WTC11 (cell line): ENCODE results near the gene TUBB1. TPM values are rescaled to one million over a fixed set of nuclear protein-coding genes. Genes with fewer than 3 reads are reported as not detected.

Experiments
- ATAC-seq: fragments of 200-7000 bp; cut with Tn5 transposase; 2 replicates; pipeline ENCODE4 v1.10.0; 2021; ENCODE audit warnings: mild to moderate bottlenecking, moderate library complexity
- CTCF ChIA-PET: fragments of 300-600 bp; sonication (Branson Sonifier 250); formaldehyde crosslinking; loops from one replicate; lab custom pipeline; 2021; ENCODE audit warnings: antibody characterized with exemption; lab: Charles Lee
- POLR2A ChIA-PET: fragments of 350-600 bp; sonication (Branson Sonifier 250); formaldehyde crosslinking; loops from one replicate; lab custom pipeline; 2021; ENCODE audit warnings: antibody characterized with exemption; lab: Charles Lee
- DNase-seq: peaks from one replicate; pipeline ENCODE4 v3.0.0; 2021; ENCODE audit warnings: low spot score
- H3K27ac Mint-ChIP-seq: 2 replicates; pipeline ENCODE4 v1.8.0; 2021; ENCODE audit warnings: mixed read lengths
- H3K27me3 Mint-ChIP-seq: 2 replicates; pipeline ENCODE4 v1.8.0; 2021; ENCODE audit warnings: low read depth, mild to moderate bottlenecking, moderate library complexity, mixed read lengths
- H3K36me3 Mint-ChIP-seq: 2 replicates; pipeline ENCODE4 v1.8.0; 2021; ENCODE audit warnings: mixed read lengths
- H3K4me1 Mint-ChIP-seq: 2 replicates; pipeline ENCODE4 v1.8.0; 2022; ENCODE audit warnings: mixed read lengths
- H3K4me3 Mint-ChIP-seq: 2 replicates; pipeline ENCODE4 v1.8.0; 2021; ENCODE audit warnings: mild to moderate bottlenecking, moderate library complexity, mixed read lengths
- H3K9me3 Mint-ChIP-seq: 2 replicates; pipeline ENCODE4 v1.8.0; 2021; ENCODE audit warnings: mixed read lengths
- E2F5 ChIP-seq: sonication (generic); formaldehyde crosslinking; IDR thresholded peaks from 2 replicates; pipeline ENCODE4 v1.8.1; 2022; ENCODE audit warnings: mild to moderate bottlenecking, moderate library complexity, missing genetic modification reagents
- ETV6 ChIP-seq: sonication (generic); formaldehyde crosslinking; IDR thresholded peaks from 2 replicates; pipeline ENCODE4 v1.8.1; 2022; ENCODE audit warnings: mild to moderate bottlenecking, missing genetic modification reagents
- FOXP1 ChIP-seq: sonication (generic); formaldehyde crosslinking; IDR thresholded peaks from 2 replicates; pipeline ENCODE4 v1.8.0; 2022; ENCODE audit warnings: missing genetic modification reagents, mild to moderate bottlenecking, moderate library complexity, borderline replicate concordance
- HMGXB4 ChIP-seq: sonication (generic); formaldehyde crosslinking; IDR thresholded peaks from 2 replicates; pipeline ENCODE4 v1.8.1; 2023; ENCODE audit warnings: mild to moderate bottlenecking, moderate library complexity, missing genetic modification reagents
- JAZF1 ChIP-seq: fragments of 250-450 bp; sonication (Bioruptor Pico); IDR thresholded peaks from 2 replicates; pipeline ENCODE4 v1.9.0; 2021; ENCODE audit warnings: moderate library complexity, mild to moderate bottlenecking, inconsistent platforms
- JUN ChIP-seq: sonication (generic); formaldehyde crosslinking; IDR thresholded peaks from 2 replicates; pipeline ENCODE4 v1.8.0; 2023; ENCODE audit warnings: mild to moderate bottlenecking, missing genetic modification reagents
- KAT7 ChIP-seq: sonication (generic); formaldehyde crosslinking; IDR thresholded peaks from 2 replicates; pipeline ENCODE4 v1.8.1; 2023; ENCODE audit warnings: missing genetic modification reagents, mild to moderate bottlenecking, borderline replicate concordance
- MYBL2 ChIP-seq: sonication (generic); formaldehyde crosslinking; IDR thresholded peaks from 2 replicates; pipeline ENCODE4 v1.8.1; 2023; ENCODE audit warnings: mild to moderate bottlenecking, moderate library complexity, missing genetic modification reagents
- NFATC4 ChIP-seq: fragments of 250-450 bp; sonication (Bioruptor Pico); IDR thresholded peaks from 2 replicates; pipeline ENCODE4 v1.9.0; 2021; ENCODE audit warnings: mild to moderate bottlenecking
- NFE2L1 ChIP-seq: sonication (generic); formaldehyde crosslinking; IDR thresholded peaks from 2 replicates; pipeline ENCODE4 v1.8.1; 2023; ENCODE audit warnings: missing genetic modification reagents
- TCF7 ChIP-seq: sonication (generic); formaldehyde crosslinking; IDR thresholded peaks from 2 replicates; pipeline ENCODE4 v1.8.0; 2022; ENCODE audit warnings: mild to moderate bottlenecking, low read depth, missing genetic modification reagents, moderate library complexity
- TEAD1 ChIP-seq: sonication (generic); formaldehyde crosslinking; IDR thresholded peaks from 2 replicates; pipeline ENCODE4 v1.8.0; 2022; ENCODE audit warnings: mild to moderate bottlenecking, missing genetic modification reagents
- TEAD4 ChIP-seq: sonication (generic); formaldehyde crosslinking; IDR thresholded peaks from 2 replicates; pipeline ENCODE4 v1.8.0; 2022; ENCODE audit warnings: mild to moderate bottlenecking, missing genetic modification reagents
- USF1 ChIP-seq: sonication (generic); formaldehyde crosslinking; IDR thresholded peaks from 2 replicates; pipeline ENCODE4 v1.8.0; 2022; ENCODE audit warnings: mild to moderate bottlenecking, missing genetic modification reagents
- ZNF138 ChIP-seq: sonication (generic); formaldehyde crosslinking; conservative IDR thresholded peaks from 2 replicates; pipeline ENCODE4 v1.8.1; 2022; ENCODE audit warnings: mild to moderate bottlenecking, moderate library complexity, missing genetic modification reagents
- ZNF512 ChIP-seq: sonication (generic); formaldehyde crosslinking; IDR thresholded peaks from 2 replicates; pipeline ENCODE4 v1.8.1; 2022; ENCODE audit warnings: missing genetic modification reagents, borderline replicate concordance
- total RNA-seq: library from RNA; stranded (reverse); gene quantifications from 3 replicates; pipeline ENCODE4 v1.2.3, GENCODE V29; 2021

The TUBB1 gene
- total RNA-seq, 1 experiment from 2014 or later = not detected

- TF ChIP-seq TEAD1 = no peak
Measured at GRCh38 chr20:59016795-59017492, 2.3 kb upstream of the TUBB1 start (continued).

- ATAC-seq = no peak
- ChIA-PET CTCF (interaction anchor here (1.0 kb wide), 1 partner anchor 148 kb away, joined by 4 read pairs; no protein-coding TSS in a partner anchor), POLR2A (no interaction called here)
- no peak for DNase-seq
- H3K9me3 Mint-ChIP-seq = no peaks in the 10 kb centered on the region
- H3K4me3 Mint-ChIP-seq = no peak overlapping the region
- TF ChIP-seq HMGXB4 (CRISPR knock-in tag) = no peak
- TF ChIP-seq JAZF1 = no peak
- TF ChIP-seq ZNF512 (CRISPR knock-in tag) = no peak
- TF ChIP-seq E2F5 (CRISPR knock-in tag) = no peak
- no peak for TF ChIP-seq MYBL2 (CRISPR knock-in tag)
- no peak for TF ChIP-seq NFE2L1 (CRISPR knock-in tag)
- no peak for TF ChIP-seq TCF7 (CRISPR knock-in tag)
- no peak for TF ChIP-seq NFATC4 (CRISPR knock-in tag)
- no peak for TF ChIP-seq JUN (CRISPR knock-in tag)
- no peak for TF ChIP-seq TEAD4
- no peak for TF ChIP-seq ETV6 (CRISPR knock-in tag)
- TF ChIP-seq USF1 (CRISPR knock-in tag) = no peak
- TF ChIP-seq ZNF138 = no peak
- H3K4me1 Mint-ChIP-seq = peaks cover 3% of the 10 kb centered on the region; the same call in 1 of the 2 replicates
- H3K27ac Mint-ChIP-seq = no peak overlapping the region
- peaks cover 15% of the 10 kb centered on the region for H3K27me3 Mint-ChIP-seq
- H3K36me3 Mint-ChIP-seq = peaks cover 2% of the 10 kb centered on the region; the same call in 1 of the 2 replicates
Measured at GRCh38 chr20:59017493-59018231, 1.6 kb upstream of the TUBB1 start.

- H3K27ac Mint-ChIP-seq = no peak overlapping the region
- DNase-seq (no peak), ATAC-seq (no peak)
- ChIA-PET POLR2A (no interaction called here), CTCF (no interaction called here)
- peaks cover 10% of the 10 kb centered on the region for H3K36me3 Mint-ChIP-seq
- no peak overlapping the region for H3K4me3 Mint-ChIP-seq
- peaks cover 3% of the 10 kb centered on the region; the same call in 1 of the 2 replicates for H3K4me1 Mint-ChIP-seq
- TF ChIP-seq FOXP1 (CRISPR knock-in tag) (no peak), USF1 (CRISPR knock-in tag) (no peak), KAT7 (no peak)
- H3K27me3 Mint-ChIP-seq = peaks cover 17% of the 10 kb centered on the region
- no peaks in the 10 kb centered on the region for H3K9me3 Mint-ChIP-seq
Measured at GRCh38 chr20:59018817-59019216, 412 bp upstream of the TUBB1 start.
